ENCODE data around the gene DOK3.

GRCh38 chr5:177495243-177496060 lies 14.2 kb downstream of the DOK3 start:
- TF ChIP-seq CTCF (optimal IDR thresholded peaks at IDR 0.05 in 1 of 3, IDR thresholded peaks at IDR 0.05 in 1 of 3, conservative IDR thresholded peaks at IDR 0.05 in 1 of 3; ENCODE audit: extremely low read depth in 1 of 3, insufficient read depth in 2 of 3, low read length in 3 of 3) = no peak
- TF ChIP-seq EZH2 (IDR thresholded peaks at IDR 0.05; ENCODE audit: low read length) = no peak
